ENCODE data around the gene B4GALNT2.

DNA sequence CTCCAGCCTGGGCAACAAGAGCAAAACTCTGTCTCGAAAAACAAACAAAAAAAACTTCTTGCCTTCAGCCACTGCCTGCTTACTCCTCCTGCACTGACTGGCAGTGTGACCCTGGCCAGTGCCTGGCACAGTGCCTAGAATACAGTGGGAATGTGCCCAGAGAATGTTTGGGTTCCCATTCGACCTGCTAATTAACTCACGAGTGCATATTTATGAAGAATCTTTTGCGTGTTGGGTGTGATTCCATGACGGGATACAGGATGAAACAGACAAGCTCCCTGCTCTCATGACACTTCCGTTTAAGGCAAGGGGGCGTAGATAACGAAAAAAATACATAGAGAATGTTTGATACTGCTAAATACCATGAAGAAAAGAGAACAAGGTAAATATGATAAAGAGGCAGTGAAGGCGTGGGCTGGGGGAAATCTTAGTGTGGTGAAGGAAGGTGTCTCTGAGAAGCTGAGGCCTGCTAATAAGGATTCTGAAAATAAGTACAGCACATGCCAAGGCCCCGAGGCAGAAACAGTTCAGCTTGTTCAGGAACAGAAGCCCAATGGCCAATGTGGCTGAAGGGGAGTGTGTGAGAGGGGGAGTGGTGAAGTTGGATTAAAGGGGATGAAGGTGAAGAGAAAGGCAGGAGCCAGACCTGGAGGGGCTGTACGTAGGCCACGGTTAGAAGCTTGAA is 82.2 kb downstream of the B4GALNT2 start:
- TF ChIP-seq ETV5 (CRISPR knock-in tag; IDR thresholded peaks at IDR 0.05; ENCODE audit: borderline replicate concordance) (no peak), NPAS2 (CRISPR knock-in tag; IDR thresholded peaks at IDR 0.05; ENCODE audit: borderline replicate concordance) (no peak), MYC (CRISPR knock-in tag; IDR thresholded peaks at IDR 0.05; ENCODE audit: borderline replicate concordance) (no peak), POLR2AphosphoS5 (IDR thresholded peaks at IDR 0.05; ENCODE audit: low read depth, low read length) (no peak), PHF20 (CRISPR knock-in tag; IDR thresholded peaks at IDR 0.05) (no peak), CC2D1A (CRISPR knock-in tag; IDR thresholded peaks at IDR 0.05) (no peak), ZNF510 (CRISPR knock-in tag; IDR thresholded peaks at IDR 0.05; ENCODE audit: low read depth) (no peak), CENPT (CRISPR knock-in tag; IDR thresholded peaks at IDR 0.05; ENCODE audit: low read depth) (no peak)
- TF ChIP-seq, protein P1, sequence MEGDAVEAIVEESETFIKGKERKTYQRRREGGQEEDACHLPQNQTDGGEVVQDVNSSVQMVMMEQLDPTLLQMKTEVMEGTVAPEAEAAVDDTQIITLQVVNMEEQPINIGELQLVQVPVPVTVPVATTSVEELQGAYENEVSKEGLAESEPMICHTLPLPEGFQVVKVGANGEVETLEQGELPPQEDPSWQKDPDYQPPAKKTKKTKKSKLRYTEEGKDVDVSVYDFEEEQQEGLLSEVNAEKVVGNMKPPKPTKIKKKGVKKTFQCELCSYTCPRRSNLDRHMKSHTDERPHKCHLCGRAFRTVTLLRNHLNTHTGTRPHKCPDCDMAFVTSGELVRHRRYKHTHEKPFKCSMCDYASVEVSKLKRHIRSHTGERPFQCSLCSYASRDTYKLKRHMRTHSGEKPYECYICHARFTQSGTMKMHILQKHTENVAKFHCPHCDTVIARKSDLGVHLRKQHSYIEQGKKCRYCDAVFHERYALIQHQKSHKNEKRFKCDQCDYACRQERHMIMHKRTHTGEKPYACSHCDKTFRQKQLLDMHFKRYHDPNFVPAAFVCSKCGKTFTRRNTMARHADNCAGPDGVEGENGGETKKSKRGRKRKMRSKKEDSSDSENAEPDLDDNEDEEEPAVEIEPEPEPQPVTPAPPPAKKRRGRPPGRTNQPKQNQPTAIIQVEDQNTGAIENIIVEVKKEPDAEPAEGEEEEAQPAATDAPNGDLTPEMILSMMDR (CRISPR knock-in tag; IDR thresholded peaks at IDR 0.05), result no peak
